ENCODE data around the gene R3HDM2.

DNA sequence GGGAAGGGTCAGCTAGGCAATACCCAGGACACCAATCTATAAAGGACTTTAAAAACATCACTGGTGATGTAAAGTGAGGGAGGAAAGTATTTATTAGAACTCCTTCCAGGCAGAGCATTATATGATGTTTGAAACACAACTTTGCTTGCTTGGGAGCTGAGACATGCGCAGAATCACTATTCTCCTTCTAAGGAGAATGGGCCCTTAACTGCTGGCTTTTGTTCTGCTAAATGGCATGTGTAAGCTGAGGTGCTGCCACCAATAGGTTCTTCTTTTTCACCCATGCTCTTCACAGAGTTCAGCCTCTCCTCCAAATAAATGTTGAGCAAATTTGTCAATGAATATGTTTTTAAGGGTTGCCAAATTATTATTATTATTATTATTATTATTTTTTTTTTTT is 183.8 kb downstream of the R3HDM2 start:
- no peak for TF ChIP-seq CTCF (IDR thresholded peaks at IDR 0.05; ENCODE audit: low read length)
- TF ChIP-seq EZH2 (IDR thresholded peaks at IDR 0.05; ENCODE audit: borderline replicate concordance, low read length), result no peak

Data from OCI-LY1 (cell line).